Forelimb muscle (tissue), 1 donor: Measurements from ENCODE around the gene POLR3GL. TPM values are rescaled to one million over a fixed set of nuclear protein-coding genes. Genes with fewer than 3 reads are reported as not detected.
"Not testable (repeated sequence)": the region's sequence is repeated elsewhere in the genome, so short reads cannot be mapped to it uniquely, and the experiment has no call there.

Source experiments
- DNase-seq: peaks from one replicate; pipeline ENCODE4 v3.0.0-alpha.2; 2013; ENCODE audit warnings: low read depth
- polyA plus RNA-seq: library from polyadenylated mRNA; unstranded; fragments of 120-200 nt; gene quantifications from one replicate; pipeline ENCODE4 v1.2.1, GENCODE V29; 2013; ENCODE audit not compliant: insufficient read length

The POLR3GL gene
- polyA plus RNA-seq, 1 donor: 39.6 TPM

DNA sequence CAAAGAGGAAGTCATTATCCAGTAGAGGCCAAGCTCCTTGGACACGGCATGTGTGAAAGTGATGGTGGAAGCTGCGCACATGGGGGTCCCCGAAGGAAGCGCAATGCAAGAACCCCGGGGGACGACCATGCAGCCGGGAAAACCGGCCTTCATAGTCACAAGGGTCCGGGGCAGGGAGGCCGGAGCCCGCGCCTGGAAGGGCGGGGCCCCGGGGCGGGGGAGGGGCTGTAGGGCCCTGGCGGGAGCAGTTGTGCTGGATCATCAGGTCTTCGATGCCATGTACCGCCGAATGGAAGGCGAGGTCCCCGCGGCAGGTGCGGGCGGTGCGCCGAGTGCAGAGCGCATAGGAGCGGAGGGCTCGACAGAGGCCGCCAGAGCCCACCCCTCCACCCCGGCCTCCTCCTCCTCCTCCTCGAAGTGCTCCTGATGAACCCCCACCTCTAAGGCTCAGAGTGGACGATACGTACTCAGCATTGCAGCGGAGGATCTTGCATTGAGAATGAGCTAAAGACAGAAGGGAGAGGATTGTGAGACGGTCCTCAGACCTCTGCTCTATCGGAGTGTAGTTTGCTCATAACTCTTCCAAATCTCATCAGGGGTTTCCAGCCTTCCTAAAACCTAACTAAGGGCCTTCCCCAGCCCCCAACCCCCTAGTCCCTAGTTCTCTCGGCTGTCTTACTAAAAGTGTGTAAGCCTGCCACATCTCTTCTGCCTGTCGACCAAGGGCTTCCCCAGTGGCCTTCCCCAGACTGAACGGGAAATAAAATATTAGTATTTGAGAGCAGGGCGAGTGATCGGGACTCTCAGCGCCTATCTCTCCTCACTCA lies 55.0 kb downstream of the POLR3GL start:
- no peak for DNase-seq

DNA sequence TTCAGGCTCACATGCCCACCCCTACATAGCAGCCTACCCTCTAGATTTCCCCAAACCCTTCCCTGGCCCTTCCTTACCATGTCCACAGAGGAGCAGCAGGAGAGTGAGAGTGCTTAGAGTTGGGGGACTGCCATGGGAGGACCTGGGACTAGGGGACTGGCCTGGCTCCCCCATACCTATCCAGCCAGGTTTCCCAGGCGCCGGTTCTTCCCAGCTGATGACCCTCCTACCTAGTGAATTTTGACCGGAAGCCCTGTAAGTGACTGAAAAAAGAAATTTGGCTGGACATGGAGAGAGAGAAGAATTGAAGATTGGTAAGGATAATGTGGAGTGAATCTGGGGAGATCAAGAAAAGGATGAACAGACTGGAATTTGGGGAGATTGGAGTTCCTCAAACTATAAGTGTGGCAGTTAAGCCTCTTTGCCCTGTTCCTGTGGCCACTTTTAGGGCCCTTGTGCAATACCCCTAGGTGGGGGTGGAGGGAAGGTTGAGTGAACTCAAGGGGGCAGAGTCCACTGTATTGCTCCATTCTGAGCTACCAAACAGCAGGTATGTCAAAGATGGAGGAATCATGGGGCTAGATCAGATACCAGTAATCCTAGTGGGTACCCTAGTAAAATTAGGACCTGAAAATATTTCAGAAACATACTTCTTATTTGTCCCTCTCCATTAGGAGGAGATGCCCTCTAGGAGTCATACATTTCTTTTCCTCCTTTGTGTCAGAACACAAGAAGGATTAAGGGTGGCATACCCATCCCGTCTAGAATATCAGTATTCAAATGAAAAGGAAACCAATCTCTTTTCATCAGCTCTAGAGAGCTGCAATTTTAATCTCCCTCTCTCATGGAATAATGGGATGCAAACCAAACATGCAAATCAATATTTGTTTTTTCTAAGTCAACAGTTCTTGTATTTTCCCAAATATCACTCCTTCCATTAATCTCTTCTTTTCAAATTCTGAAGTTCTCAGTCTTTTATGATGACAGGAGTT lies 55.9 kb downstream of the POLR3GL start:
- no peak for DNase-seq

DNA sequence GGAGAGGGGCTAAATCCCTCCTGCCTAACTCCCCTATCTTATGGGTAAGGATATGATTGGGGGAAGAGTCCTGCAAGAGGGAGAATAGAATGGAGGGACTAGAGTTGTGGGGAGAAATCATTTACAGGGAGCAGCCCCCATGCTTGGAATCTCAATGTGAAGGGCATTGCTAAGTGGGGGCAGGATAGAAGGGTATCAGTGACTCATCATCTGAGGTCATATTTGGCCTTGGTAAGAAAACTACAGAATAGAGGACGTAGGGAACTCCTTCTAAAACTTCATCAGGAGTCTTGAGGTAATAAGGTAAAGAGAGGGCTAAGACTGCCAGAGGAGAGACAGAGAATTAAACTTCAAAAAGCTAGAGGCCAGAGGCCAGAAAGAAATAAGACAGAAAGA lies 56.6 kb downstream of the POLR3GL start:
- no peak for DNase-seq

DNA sequence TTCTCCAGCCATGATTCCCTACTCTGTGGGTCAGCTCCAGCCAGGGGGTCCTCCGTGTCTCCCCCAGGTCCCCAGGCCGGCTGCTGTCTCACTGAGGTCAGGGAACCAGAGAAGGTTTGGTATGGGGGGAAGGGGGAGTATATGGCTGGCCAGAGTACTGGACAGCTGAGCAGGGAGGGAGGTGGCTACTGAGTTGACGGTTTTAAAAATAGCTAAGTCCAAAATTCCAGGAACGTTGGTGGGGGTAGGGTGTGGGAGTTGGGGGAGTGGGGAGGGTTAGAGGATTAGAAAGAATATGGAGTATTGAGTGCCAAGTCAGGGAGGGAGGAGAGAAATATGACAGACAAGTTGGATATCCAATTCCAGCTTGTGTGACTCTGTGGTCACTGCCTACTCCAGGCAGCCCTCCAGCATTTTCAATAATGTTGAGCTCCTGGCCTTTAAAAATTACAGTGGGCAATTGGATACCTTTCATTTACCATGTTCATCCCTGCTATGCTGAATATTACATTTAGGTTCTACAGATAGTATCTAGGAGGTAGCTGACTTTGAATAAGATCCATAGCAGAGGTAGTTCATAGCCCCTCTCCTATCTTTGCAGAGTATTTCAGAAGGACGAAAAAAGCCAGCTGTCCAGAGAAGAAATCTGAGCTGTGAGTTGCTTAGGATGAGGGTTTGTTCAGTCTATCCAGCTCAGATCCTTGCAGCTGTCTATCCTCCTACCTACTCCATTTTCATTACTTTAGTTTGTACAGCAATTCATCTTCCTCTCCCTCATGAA lies 57.3 kb downstream of the POLR3GL start, which contains the start of gene HJV:
Gene HJV, minus strand, starts transcription at position 114 of the 781 bp plus-strand sequence. CDS start 1,504 bp downstream, outside the sequence.
- DNase-seq: no peak

DNA sequence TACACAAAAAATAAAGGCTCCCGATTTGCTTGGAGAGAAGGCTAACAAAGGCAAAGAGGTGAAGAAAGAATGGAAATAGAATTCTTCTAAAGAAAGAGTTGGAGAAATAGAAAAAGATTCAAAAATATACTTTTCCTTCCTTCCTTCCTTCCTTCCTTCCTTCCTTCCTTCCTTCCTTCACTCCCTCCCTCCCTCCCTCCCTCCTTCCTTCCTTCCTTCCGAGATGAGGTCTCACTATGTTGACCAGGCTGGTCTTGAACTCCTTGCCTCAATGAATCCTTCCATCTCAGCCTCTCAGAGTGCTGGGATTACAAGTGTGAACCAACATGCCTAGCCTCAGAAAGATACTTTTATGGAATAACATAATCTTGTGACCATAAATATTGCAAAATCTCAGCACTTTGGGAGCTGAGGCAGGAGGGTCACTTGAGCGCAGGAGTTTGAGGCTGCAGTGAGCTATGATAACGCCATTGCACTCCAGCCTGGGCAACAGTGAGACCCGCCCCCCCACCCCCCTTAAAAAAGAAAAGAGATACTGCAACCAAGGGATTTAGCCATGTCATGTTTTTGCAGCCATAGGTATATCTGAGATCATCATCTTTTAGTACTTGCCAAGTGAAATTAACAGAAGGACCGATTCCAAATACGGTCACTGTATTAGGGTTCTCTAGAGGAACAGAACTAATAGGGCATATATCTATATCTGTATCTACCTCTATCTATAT lies 58.1 kb downstream of the POLR3GL start:
- DNase-seq: no peak

DNA sequence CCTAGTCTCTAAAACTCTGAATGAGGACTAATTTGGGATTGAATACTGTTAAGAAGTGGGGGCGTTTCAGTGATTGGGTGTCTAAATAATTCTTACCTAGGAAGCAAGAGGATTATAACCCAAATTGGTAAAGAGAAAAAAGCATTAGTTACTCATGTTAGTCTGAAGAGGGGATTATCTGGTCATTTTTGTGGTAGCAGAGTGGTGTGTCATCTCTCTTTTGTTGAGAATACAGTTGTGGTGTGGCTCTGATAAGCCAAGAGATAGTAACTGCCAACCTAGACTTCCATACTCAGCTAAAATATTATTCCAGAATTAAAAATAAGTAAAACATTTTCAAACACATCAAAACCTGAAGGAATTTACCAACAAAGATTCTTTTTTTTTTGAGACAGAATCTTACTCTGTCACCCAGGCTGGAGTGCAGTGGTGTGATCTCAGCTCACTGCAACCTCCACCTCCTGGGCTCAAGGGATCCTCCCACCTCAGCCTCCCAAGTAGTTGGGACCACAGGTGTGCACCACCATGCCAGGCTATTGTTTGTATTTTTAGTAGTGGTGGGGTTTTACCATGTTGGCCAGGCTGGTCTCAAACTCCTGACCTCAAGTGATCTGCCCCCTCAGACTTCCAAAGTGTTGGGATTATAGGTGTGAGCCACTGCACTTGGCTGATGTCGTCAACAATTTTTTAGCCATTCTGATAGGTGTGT lies 61.5 kb downstream of the POLR3GL start:
- DNase-seq: not testable (repeated sequence)

DNA sequence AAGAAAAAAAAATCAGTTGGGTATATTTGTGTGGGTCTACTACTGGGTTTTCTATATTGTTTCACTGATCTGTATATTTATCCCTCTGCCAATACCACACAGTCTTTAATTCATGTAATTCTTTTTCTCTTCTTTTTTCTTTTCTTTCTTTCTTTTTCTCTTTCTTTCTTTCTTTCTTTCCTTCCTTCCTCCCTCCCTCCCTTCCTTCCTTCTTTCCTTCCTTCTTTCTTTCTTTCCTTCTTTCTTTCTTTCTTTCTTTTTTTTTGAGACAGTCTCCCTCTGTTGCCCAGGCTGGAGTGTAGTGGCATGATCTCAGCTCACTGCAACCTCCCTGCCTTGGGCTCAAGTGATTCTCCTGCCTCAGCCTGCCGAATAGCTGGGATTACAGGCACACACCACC lies 62.2 kb downstream of the POLR3GL start:
- not testable (repeated sequence) for DNase-seq

Other genes starting within 250 kb of the POLR3GL start
- gene CD160, start 245.2 kb upstream of the POLR3GL start, polyA plus RNA-seq: 0.87 TPM
- 18.0 TPM for gene RNF115, start 140.6 kb upstream of the POLR3GL start, polyA plus RNA-seq
- gene POLR3C, start 140.5 kb upstream of the POLR3GL start, polyA plus RNA-seq: 20.2 TPM
- 17.7 TPM for gene NUDT17, start 119.1 kb upstream of the POLR3GL start, polyA plus RNA-seq
- gene PIAS3, start 105.6 kb upstream of the POLR3GL start, polyA plus RNA-seq: 41.0 TPM
- gene ANKRD35, start 78.8 kb upstream of the POLR3GL start, polyA plus RNA-seq: 2.9 TPM
- gene ITGA10, start 54.6 kb upstream of the POLR3GL start, polyA plus RNA-seq: 7.5 TPM
- gene PEX11B, start 46.0 kb upstream of the POLR3GL start, polyA plus RNA-seq: 22.5 TPM
- gene RBM8A, start 37.2 kb upstream of the POLR3GL start, polyA plus RNA-seq: 118 TPM
- 25.5 TPM for gene LIX1L, start 6.7 kb upstream of the POLR3GL start, polyA plus RNA-seq
- 0.95 TPM for gene ANKRD34A, start 115 bp upstream of the POLR3GL start, polyA plus RNA-seq
- gene TXNIP, start 31.9 kb downstream of the POLR3GL start, polyA plus RNA-seq: 238 TPM
- 258 TPM for gene HJV, start 57.0 kb downstream of the POLR3GL start, polyA plus RNA-seq
- gene NBPF10, start 180.1 kb downstream of the POLR3GL start, polyA plus RNA-seq: 1.3 TPM